HEK293 (cell line): ENCODE results near the gene REST.

Experiments used
- TRIM28 ChIP-seq: IDR thresholded peaks from 2 replicates; pipeline ENCODE4 v1.6.1; 2011; ENCODE audit warnings: low read length, control low read depth, borderline replicate concordance
- ZBTB8A ChIP-seq: fragments of 450-650 bp; formaldehyde crosslinking; IDR thresholded peaks from 2 replicates; pipeline ENCODE4 v1.5.1; 2016; ENCODE audit warnings: missing biosample characterization, missing genetic modification characterization
- ZEB2 ChIP-seq: fragments of 450-650 bp; formaldehyde crosslinking; IDR thresholded peaks from 2 replicates; pipeline ENCODE4 v1.5.1; 2016; ENCODE audit warnings: missing biosample characterization, missing genetic modification characterization
- ZNF114 ChIP-seq: fragments of 450-650 bp; formaldehyde crosslinking; IDR thresholded peaks from 2 replicates; pipeline ENCODE4 v1.5.0; 2017; ENCODE audit warnings: missing biosample characterization, missing genetic modification characterization
- ZNF274 ChIP-seq, 2 experiments: fragments of 200-500 bp in 1 of 2; fragments of 450-650 bp in 1 of 2; sonication (Bioruptor generic) in 1 of 2; formaldehyde crosslinking in 1 of 2; IDR thresholded peaks; 2 replicates each; pipeline versions ENCODE4 v1.5.1 to v1.6.1; 2014 to 2016; ENCODE audit warnings: borderline replicate concordance in 1 of 2, inconsistent platforms in 1 of 2, low read length in 1 of 2, missing biosample characterization in 1 of 2, missing genetic modification characterization in 1 of 2
- ZNF623 ChIP-seq: fragments of 450-650 bp; formaldehyde crosslinking; IDR thresholded peaks from 2 replicates; pipeline ENCODE4 v1.5.1; 2016; ENCODE audit warnings: missing biosample characterization, missing genetic modification characterization
- ZNF707 ChIP-seq: fragments of 450-650 bp; formaldehyde crosslinking; IDR thresholded peaks from 2 replicates; pipeline ENCODE4 v1.5.1; 2016; ENCODE audit warnings: missing biosample characterization, missing genetic modification characterization
- ZSCAN5A ChIP-seq: fragments of 450-650 bp; formaldehyde crosslinking; IDR thresholded peaks from 2 replicates; pipeline ENCODE4 v1.5.1; 2016; ENCODE audit warnings: missing biosample characterization, missing genetic modification characterization
- TF ChIP-seq, protein P1 (sequence below): fragments of 450-650 bp; formaldehyde crosslinking; IDR thresholded peaks from 2 replicates; pipeline ENCODE4 v1.5.1; 2016; ENCODE audit warnings: missing biosample characterization, missing genetic modification characterization
- TF ChIP-seq, protein P2 (sequence below): fragments of 450-650 bp; formaldehyde crosslinking; IDR thresholded peaks from 2 replicates; pipeline ENCODE4 v1.5.1; 2016; ENCODE audit warnings: missing biosample characterization, missing genetic modification characterization, low read depth

- TF ChIP-seq, protein P1, sequence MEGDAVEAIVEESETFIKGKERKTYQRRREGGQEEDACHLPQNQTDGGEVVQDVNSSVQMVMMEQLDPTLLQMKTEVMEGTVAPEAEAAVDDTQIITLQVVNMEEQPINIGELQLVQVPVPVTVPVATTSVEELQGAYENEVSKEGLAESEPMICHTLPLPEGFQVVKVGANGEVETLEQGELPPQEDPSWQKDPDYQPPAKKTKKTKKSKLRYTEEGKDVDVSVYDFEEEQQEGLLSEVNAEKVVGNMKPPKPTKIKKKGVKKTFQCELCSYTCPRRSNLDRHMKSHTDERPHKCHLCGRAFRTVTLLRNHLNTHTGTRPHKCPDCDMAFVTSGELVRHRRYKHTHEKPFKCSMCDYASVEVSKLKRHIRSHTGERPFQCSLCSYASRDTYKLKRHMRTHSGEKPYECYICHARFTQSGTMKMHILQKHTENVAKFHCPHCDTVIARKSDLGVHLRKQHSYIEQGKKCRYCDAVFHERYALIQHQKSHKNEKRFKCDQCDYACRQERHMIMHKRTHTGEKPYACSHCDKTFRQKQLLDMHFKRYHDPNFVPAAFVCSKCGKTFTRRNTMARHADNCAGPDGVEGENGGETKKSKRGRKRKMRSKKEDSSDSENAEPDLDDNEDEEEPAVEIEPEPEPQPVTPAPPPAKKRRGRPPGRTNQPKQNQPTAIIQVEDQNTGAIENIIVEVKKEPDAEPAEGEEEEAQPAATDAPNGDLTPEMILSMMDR = no peak
- TF ChIP-seq ZNF707 (tag by site-specific recombination) (no peak), ZEB2 (tag by site-specific recombination) (no peak), ZNF114 (no peak), ZBTB8A (tag by site-specific recombination) (no peak), TRIM28 (no peak), ZNF274 (IDR thresholded peaks at IDR 0.05; ENCODE audit: low read length) (no peak), ZNF274 (tag by site-specific recombination; IDR thresholded peaks at IDR 0.05; ENCODE audit: borderline replicate concordance) (no peak), ZNF623 (tag by site-specific recombination) (no peak), ZSCAN5A (no peak)
- TF ChIP-seq, protein P2, sequence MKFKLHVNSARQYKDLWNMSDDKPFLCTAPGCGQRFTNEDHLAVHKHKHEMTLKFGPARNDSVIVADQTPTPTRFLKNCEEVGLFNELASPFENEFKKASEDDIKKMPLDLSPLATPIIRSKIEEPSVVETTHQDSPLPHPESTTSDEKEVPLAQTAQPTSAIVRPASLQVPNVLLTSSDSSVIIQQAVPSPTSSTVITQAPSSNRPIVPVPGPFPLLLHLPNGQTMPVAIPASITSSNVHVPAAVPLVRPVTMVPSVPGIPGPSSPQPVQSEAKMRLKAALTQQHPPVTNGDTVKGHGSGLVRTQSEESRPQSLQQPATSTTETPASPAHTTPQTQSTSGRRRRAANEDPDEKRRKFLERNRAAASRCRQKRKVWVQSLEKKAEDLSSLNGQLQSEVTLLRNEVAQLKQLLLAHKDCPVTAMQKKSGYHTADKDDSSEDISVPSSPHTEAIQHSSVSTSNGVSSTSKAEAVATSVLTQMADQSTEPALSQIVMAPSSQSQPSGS (tag by site-specific recombination) = no peak
Observed at GRCh38 chr4:56861360-56861759, 46.3 kb upstream of the REST start.
